Limb (tissue), 2 donors: ENCODE results near the gene CCT8.

Experiments used
- DNase-seq, 2 donors: peaks; one replicate each; pipeline ENCODE4 v3.0.0-alpha.2; 2016; ENCODE audit errors: extremely low spot score in 2 of 2

Gene CCT8

DNA sequence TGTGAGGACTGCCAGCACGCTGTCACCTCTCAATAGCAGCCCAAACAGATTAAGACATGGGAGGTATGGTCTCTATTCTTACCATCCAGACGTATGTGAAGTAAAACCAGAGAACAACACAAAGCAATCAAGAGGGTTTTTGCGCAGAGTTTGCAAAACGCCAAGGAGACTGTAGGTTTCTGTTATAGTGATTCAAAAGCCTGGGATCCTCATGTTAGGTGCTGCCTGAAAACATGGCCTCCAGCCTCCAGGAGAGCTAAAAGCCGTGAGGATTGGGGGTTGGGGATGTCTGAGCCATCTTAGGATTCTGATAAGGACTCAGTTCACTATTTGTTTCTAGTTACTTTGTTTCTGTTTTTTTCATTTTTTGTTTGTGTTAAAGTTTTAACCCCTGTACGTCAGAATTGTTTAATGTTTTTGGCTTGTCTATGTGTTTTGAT, 4.2 kb upstream of the CCT8 start:
- DNase-seq: no peak

DNA sequence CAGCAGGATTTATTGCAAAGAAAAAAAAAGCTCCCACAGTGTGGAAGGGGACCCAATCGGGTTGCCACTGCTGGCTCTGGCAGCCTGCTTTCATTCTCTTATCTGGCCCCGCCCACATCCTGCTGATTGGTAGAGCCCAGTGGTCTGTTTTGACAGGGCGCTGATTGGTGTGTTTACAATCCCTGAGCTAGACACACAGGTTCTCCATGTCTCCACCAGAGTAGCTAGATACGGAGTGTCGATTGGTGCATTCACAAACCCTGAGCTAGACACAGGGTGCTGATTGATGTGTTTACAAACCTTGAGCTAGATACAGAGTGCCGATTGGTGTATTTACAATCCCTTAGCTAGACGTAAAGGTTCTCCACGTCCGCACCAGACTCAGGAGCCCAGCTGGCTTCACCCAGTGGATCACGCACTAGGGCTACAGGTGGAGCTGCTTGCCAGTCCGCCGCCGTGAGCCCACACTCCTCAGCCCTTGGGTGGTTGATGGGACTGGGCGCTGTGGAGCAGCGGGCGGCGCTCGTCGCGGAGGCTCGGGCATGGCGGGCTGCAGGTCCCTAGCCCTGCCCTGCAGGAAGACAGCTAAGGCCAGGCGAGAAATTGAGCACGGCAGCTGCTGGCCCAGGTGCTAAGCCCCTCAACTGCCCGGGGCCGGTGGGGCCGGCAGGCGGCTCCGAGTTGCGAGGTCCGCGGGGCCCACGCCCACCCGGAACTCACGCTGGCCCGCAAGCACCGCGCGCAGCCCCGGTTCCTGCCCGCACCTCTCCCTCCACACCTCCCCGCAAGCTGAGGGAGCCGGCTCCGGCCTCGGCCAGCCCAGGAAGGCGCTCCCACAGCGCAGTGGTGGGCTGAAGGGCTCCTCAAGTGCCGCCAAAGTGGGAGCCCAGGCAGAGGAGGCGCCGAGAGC, 3.5 kb upstream of the CCT8 start:
- peak in 1 of 2 donors; percentile 59 for DNase-seq

DNA sequence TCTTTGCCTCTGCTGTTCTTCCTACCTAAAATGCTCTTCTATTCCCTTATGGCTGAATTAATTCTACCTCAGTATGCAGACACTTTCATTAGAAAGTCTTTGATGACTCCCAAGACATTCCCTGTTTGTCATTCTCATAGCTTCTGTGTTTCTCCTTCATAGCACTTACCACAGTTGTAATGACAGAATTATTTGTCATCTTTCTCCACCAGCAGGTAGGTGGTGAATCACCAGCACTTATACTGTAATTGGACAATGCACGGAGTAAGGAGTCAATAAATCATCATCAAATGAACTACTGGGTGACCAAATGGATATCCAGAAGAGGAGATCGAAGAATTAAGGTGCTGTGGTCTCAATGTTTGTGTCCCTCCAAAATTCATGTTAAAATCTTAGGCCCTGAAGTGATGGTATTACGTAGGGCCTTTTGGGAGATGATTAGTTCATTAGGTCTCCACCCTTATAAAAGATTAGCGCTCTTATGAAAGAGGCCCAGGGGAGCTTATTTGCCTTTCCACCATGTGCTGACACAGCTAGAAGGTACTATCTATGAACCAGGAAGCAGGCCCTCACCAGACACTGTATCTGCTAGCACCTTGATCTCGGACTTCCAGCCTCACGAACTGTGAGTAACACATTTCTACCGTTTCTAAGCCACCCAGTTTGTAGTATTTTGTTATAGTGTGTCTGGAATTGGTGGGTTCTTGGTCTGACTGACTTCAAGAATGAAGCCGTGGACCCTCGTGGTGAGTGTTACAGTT, 2.4 kb upstream of the CCT8 start:
- DNase-seq: no peak

DNA sequence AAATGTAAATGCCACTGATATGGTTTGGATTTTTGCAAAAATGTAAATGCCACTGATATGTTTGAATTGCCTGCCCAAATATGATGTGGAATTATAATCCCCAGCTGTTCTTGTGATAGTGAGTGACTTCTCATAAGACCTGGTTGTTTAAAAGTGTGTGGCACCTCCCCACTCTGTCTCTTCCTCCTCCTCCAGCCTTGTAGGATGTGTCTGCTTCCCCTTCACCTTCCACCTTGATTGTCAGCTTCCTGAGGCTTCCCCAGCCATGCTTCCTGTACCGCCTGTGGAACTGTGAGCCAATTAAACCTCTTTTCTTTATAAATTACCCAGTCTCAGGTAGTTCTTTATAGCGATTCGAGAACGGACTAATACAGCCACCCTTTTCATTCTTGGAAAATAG, 1.3 kb upstream of the CCT8 start:
- no peak for DNase-seq

DNA sequence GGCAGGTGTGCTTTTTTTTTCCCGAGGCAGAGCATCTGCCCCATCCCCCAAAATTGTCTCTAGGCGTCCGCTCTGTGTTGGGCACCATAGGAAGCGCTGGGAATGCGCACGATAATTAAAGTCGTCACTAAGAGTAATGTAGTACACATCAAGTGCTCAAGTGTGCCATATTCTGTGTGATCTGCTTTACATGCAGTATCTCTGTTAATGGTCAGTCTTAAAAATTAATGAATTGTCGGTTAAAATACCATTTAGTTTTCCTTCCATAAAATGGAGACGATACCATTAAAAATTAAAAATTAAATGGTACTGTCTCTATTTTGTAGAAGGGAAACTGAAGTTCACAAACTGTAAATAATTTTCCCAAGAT, 544 bp upstream of the CCT8 start:
- DNase-seq: no peak

DNA sequence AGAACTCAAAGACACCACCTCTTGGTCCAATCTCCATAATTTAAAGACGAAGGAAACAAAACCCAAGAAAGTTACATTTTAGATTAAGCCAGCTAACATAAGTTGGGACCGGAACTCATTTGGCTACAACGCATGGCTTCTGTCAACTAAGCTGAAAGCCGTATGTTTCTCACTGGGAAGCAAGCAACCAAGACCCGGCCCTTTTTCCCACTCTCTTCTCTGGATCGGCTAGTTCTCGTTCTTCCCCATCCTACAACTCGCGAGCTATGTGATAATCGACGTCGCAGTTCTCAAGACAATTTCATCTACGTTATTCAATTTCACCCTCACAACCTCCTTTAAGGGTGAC, 601 bp downstream of the CCT8 start:
- DNase-seq: no peak

DNA sequence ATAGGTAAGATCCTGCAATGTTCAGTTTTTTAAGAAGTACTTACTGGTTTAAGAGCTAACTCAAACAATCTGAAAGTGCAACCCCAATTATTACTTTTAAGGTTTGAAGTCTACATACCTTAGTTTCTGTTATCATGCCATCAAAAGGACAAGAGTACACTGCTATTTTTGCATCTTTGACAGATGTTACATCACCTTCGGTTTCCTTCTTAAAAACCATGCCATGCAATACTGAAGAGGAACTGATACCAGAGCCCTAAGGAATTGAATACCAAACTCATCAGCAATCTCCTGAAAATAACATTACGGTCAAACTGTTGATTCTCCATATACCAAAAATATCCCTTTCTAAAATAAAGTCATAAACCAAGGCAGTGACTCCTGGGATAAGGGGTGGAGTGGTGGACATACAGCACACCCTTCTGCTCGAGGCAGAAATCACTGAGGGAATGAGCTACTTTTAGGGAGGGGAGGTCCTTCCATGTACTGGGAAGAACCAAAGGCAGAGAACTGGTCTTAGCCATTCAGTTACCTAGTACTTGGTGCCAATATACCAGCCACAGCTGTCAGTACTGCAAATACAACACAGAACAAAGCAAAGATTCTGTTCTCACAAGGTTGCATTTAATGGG, 8.5 kb downstream of the CCT8 start:
- no peak for DNase-seq

DNA sequence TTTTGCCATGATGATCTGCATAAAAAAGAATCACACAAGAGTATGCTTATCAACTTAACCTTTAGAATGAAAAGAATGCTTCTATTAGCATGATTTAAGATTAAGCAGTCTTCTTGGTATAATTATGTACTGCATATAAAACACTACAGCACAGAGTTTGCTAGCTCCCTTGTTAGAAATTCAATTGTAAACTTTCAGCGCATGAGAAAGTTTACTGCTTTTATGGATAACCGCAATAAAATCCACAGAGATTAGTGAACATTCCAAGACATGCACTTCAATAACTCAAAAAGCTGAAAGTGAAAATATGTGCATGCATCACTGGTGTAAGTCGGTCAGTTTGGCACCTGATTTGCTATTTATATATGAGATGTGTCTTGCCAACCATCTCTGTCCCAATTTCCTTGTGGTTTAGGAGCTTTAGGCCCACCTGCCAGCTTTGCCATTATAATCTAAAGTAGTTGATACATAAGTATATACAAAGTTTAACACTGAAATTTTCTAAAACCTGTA, 16.9 kb downstream of the CCT8 start:
- DNase-seq: no peak

DNA sequence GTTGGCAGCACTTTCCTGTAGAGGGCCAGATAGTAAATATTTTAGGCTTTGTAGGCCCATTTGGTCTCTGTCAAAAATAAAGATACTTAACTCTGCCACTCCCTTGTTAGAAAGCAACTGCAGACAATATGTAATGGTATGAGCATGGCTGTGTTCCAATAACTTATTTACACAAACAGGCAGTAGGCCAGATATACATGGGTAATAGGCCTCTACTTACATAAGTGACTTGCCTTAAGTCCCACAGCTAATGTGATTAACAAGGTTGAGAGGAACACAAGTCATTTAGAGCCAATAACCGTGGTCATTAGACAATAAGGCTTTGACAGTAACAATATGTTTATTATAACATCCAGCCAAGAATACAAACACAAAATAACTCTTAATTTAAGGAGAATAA, 17.4 kb downstream of the CCT8 start:
- DNase-seq: no peak

DNA sequence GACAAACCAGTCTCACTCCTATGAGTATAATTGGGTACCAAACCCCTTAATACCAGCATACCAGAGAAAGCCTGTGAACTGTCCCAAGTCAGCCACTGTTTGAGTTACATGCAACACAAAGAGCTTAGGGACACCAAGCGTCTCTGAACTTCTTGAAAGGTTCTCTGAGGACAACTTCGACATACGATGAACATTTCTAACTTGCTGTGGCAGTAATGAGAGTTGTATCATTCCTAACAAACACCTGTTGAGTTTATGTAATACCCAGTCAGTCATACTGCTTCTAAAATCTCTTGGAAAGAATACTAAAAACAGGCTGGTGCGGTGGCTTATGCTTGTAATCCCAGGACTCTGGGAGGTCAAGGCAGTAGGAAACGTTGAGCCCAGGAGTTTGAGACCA, 18.4 kb downstream of the CCT8 start:
- DNase-seq: no peak

DNA sequence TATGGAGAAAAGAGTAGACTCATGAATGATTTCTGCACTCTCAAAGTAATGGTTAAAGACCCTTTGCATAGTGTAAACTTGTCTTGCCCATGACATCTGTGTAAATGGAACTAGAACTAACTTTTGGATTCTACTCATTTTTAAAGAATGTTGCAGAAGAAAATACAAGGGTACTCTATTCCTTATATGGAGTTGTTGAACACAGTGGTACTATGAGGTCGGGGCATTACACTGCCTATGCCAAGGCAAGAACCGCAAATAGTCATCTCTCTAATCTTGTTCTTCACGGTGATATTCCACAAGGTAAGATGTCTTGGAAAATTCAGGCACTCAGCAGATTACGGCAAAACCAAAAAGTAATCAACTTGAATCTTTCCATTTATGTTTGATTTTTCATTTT, 19.8 kb downstream of the CCT8 start:
- no peak for DNase-seq

DNA sequence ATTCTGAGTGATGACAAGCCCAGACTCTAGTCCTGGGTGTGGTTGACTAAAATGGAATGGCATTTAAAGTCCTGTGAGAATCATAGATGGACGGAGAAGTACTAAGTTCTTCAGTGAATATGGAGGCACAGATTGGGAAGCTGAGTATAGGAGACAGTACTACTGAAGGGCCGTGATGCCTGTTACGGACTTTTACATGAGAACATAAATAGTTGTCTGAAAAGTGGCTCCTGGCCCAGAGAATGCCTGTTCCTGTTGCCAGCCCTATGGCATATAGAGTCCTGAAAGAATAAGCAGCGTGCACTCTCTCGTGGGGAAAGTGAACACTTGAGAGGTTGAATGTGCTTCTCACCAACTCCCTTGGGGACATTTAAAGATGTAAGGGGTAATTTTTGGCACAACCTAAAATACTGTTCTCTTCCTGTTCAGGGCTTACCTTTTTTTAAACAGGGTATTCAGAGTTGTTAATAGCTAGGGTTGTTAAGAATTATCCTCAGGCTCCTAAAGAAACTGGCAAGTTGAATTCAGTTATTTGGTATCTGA, 20.4 kb downstream of the CCT8 start:
- no peak for DNase-seq

DNA sequence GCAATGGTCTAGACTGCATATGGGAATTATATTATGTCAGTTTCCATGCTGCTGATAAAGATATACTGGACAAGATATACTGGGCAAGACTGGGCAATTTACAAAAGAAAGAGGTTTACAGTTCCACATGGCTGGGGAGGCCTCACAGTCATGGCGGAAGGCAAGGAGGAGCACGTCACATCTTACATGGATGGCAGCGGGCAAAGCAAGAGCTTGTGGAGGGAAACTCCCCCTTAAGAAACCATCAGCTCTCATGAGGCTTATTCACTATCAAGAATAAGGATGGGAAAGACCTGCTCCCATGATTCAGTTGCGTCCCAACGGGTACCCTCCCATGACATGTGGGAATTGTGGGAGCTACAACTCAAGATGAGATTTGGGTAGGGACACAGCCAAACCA, 21.2 kb downstream of the CCT8 start:
- DNase-seq: no peak

DNA sequence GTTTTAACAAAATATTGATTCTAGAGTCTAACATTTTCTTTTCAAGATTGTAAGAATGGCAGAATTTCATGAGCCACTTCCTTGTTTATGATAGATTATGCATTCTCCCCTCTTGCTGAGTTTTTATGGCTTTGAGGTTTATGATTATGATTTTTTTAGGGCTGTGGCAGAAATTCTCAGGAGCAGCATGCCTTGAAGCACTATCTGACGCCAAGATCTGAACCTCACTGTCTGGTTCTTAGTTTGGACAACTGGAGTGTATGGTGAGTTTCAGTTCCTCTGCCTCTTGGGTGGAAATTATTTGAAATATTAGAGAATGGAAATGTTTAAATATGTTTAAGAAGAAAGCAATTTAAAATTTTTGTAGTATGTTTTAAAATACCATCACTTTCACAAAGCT, 38.8 kb downstream of the CCT8 start:
- DNase-seq: no peak

DNA sequence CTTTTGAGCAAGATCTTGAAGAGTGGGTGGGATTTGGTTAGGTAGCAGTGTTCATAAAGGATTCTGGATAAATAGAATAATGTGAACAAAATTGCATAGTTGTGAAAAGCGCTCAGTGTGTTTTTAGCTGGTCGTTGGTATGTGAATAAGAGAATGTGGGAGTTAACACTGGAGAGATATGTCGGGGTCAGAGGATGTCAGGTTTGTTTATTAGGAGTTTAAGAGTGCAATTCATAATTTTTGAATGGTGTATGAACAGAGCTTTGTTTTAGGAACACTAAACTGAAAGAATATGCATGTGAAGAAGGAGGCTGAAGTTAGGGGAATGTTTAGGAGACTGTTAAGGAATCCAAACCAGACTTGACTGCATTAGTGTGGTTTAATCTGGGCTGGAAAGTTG, 39.6 kb downstream of the CCT8 start:
- DNase-seq: no peak

DNA sequence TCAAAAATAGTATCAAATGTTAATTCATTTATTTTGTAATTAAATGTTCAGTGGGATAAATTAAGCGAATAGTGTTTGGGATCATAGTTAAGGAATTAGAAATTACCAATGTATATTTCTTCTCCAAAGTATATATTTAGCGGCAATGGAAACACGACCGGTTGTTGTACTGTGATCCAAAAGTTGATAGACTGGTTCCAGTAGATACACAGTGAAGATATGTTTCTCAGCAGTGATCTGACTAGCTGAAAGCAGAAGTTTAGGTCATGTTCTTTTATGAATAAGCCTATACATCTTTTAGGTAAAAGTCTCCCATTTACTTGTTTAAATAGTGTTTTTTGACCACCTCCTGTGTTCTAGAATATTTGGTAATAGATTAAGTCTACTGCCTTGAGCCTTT, 40.1 kb downstream of the CCT8 start:
- no peak for DNase-seq

DNA sequence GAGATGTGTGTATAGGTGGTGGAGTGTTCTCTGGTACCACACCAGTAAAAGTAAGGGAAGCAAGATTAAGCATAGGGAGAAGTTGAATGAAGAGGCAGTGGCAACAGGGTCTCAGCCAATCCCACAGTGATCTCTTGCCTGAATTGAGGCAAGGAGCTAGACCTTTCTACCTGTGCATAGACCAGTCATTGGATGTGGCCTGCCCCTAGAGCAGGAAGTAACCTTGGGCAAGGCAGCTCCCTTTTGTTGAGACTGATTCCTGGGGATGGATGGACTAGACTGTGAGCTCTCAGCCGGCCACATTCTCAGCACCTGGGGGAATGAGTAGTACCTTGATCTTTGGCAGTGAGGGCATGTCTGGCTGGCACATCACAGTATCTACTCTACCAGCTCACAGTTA, 42.5 kb downstream of the CCT8 start:
- DNase-seq: no peak

DNA sequence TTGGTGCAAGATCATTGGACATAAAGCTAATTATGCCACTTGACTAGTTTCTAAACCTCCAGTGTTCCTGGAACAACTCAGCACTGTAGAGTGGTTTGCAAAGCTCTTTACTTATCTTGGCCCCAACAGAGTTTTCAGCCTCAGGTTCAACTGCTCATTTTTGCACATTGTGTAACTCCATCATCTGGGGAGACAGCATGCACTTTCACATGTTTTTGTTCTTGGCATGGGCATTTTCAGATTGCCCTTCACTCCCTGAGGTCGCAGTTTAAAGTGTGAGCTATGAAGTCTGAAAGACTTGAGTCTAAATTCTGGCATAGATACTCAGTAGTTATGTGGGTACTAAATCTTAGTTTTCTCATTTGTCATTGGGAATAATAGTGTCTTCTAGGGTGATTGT, 43.9 kb downstream of the CCT8 start:
- DNase-seq: no peak

DNA sequence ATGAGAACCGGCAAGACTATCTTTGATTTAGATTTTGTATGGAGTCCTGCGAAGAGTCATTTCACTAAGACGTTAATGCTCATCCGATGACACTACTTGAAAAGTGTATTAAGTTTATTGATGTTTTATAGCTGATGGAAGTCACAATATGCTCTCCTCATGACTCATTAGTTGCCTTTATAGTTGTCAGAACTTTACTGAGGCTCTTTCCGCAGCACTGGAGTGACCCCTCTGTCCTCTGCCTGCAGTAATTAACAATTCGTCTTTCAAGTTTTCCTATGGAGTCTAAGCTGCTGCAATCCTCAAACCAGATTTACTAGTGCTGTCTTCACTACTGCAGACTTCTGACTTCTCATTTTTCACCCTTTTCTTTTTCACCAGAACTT, 48.1 kb downstream of the CCT8 start:
- no peak for DNase-seq

DNA sequence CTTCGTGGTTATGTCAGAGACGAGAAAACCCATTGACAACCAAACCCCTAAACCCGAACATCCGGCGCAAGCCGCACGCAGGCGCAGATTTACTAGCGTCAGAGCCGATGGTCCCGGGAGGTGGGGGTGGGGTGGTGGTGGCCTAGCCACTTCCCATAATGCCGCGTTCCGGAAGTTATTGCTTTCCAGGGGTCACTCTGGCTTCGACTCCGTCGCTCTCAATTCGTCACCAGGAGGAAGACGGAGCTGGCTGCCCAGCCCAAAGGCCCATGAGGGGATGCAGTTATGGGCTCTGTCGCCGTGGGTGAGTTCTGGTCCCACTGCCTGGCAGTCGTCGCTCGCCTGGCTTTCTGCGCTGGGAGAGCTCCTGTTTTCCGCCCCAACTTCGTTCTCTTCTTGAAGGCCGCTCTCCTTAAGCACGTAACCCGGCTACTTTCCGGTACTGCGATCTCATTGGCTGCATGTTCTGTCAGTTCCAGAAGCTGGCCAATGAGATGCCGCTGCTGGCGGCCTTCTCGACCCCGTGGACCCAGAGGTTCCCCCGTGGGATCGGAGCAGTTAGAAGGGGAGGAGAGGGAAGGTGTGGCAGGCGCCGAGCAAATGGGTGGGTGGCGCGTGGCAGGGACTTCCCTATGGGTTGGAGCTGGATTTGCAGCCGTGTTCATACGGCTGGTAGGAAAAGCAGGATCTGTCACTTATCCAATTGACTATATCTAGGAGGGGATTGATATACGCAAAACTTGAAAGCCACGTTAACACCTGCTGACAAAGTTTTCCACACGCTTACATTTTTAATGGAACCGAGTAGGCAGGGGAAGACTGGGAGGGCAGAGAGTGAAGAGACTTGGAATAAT, 48.7 kb downstream of the CCT8 start, which contains the start of gene USP16:
Gene USP16, plus strand, starts transcription at position 195 of the 854 bp plus-strand sequence. CDS start 3,246 bp downstream, outside the sequence.
- peak; percentile 97 to 98 for DNase-seq

DNA sequence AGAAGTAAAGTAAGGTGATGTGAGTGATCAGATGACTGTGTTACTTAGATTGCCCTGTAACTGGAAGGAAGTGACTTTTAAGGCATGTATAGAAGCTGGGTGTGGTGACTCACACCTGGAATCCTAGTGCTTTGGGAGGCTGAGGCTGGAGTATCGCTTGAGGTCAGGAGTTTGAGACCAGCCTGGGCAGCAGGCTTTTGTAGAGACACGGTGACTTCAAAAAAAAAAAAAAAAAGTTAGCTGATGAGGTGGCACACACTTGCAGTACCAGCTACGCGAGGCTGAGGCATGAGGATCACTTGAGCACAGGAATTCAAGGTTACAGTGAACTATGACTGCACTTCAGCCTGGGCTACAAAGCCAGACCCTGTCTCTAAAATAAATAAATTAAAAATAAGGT, 51.3 kb downstream of the CCT8 start:
- no peak for DNase-seq
